ENCODE results near the gene SRBD1. TPM values are rescaled to one million over a fixed set of nuclear protein-coding genes. Genes with fewer than 3 reads are reported as not detected.
A peak's percentile ranks its signal among the peaks of the same experiment; 100 is the strongest.

SRBD1 gene
- total RNA-seq, 1 donor from 2014 or later: 18.0 TPM

DNA sequence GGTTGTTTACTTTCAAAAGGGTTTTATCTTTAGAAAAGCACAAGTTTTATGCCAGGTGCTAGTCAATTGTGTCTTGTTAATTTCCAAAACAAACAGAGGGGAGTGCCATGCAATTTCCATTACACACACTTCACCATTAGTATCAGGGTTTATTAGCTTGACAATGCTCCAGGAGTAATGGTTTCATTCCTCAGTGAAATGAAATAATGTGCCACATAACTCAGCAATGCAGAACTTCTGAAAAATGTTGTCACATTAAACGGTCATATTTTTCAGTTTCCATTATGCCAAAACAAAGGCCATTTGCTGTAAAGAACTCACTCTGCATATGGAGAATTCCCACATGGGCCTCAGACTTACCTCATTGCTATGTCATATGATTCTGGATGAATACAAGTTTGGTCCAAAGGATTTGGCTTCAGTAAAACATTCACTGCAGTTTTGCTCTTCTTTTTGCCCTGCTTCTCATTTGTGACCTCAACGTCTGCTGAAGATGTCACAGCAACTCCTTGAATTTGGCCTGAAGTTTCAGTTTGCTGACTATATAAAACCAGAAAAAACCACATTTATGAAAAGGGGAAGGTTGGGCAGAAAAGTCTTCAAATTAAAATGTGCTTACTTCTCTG lies 198.2 kb downstream of the SRBD1 start:
- DNase-seq: no peak

DNA sequence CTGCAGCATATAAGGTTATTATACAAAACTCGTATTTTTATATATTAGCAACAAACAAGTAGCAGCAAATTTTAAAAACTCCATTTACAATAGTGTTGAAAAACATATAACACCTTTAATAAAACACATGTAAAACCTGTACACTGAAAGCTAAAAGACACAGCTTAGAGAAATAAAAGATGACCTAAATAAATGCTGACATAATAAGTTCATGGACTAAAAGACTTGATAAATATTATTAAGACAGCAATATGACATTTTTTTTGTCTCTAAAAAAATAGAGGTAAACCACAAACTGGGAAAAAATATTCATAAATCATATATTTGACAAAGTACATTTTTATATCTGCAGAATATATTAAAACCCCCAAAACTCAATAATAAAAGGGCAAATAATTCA lies 201.4 kb downstream of the SRBD1 start:
- no peak for DNase-seq

- DNase-seq: no peak
Measured at GRCh38 chr2:45406621-45407020, 204.4 kb downstream of the SRBD1 start.

DNA sequence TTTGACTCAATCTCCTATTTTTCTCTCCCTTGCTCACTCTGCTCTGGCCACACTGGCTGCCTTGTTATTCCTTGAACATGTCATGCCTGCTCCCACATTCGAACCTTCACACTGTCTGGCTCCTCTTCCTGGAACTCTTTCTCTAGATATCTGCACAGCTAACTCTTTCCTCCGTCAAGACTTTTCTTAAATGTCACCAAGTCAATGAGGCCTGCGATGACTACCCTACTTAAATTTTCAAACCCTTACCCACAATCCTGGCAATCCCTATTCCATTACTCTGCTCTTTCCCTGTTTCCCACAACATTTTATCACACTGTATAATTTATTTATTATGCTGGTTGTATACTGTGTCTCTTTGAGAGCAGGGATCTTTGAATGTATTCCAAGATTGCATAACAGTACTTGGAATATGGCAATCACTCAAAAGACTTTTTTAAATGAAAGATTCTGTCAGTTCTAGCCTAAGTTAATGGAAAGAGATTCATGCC lies 206.2 kb downstream of the SRBD1 start:
- DNase-seq: no peak

GRCh38 chr2:45403036-45403435 lies 208.0 kb downstream of the SRBD1 start:
- no peak for DNase-seq

DNA sequence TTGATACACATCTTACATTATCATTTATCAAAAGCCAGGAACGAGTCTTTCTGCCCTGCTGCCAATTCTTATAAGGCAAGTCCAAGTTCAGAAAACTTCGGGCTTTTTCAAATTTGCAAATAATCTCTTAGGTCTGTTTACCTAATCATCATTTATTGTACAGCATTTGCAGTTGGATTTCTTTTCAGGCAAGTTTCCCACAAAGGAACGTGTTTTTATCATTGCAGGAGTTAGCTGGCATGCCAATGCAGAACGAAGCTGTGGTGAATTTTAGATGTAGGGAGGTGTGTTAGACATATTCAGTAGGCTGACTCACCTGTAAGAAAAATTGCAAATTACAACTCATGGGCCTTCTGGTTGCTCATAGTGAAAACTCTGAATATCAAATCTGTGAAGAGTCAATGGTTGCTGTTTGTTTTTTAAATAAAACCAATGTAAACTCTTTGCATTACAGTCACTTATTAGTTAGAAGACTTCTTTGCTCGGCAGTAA lies 209.6 kb downstream of the SRBD1 start:
- no peak for DNase-seq

DNA sequence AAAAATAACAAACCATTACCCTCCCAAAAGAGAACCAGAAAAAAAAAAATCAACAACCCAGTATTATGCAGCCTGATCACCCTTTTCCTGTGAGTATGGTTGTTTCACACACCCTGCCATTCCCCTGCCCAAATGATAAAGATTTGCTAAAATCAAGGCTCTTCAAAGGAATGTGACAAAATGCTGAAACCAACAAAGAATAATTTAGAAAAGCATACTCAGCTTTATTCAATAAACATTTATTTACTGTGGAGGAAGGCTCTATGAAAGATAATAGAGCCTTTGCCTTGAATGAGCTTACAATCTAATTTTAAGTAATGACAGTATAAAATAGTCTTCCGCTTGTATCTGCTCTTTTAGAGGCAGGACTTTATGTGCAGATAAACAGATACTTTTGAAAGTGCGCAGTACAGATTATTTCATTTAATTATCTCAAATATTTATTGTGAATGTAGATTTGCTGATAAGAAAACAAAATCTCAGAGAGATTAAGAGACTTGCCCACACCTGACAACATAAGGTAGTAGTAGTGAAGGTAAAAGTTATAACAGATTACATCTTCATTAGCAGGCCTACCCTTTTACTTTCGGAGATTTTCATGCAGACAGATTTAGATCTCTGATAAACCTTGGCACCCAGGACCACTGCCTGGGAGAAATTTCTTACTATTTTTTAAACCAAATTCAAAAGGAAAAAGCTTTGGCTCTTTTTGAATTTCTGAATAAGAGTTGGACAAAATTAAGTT lies 211.9 kb downstream of the SRBD1 start:
- DNase-seq: no peak

- DNase-seq: no peak
Measured at GRCh38 chr2:45397292-45397691, 213.8 kb downstream of the SRBD1 start.

DNA sequence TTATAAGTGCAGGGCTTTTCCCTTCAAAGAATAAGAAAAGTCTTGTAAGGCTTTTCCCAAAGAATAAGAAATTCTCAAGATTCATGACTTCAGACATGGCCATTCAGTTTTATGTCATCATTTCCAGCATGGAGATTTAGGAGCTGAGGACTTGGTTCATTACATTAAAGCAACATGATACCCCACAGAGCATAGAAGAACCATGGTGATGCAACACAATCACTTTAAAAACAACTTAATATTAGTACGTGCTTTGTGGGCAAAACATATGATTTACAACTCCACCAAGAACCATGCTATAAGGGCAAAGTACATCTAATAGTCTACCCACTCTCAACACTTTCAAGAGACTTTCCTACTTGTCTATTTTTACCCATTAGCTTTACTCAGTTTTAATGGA lies 214.4 kb downstream of the SRBD1 start:
- DNase-seq: no peak

- DNase-seq: no peak
Measured at GRCh38 chr2:45394842-45395241, 216.2 kb downstream of the SRBD1 start.

GRCh38 chr2:45394216-45394615 lies 216.9 kb downstream of the SRBD1 start:
- DNase-seq: peak; percentile 30

DNA sequence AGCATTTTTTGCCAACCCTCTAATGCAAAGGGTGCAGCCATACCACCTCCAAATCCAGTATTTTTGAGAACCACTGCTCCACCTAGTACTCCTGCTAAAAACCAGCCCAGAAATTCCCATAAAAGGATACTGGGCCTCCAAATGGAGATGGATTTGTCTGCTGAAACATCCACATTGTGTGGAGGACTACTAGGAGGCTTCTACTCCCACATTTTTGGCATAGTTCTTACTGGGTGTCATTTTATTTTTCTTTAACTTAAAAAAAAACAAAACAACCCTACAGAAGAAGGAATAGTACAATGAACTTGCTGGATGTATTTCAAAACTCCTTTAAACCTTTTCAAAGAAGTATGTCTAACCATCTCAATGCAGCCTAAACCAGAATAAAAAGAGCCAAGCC lies 219.2 kb downstream of the SRBD1 start:
- DNase-seq: no peak

GRCh38 chr2:45390861-45391260 lies 220.2 kb downstream of the SRBD1 start:
- DNase-seq: no peak

DNA sequence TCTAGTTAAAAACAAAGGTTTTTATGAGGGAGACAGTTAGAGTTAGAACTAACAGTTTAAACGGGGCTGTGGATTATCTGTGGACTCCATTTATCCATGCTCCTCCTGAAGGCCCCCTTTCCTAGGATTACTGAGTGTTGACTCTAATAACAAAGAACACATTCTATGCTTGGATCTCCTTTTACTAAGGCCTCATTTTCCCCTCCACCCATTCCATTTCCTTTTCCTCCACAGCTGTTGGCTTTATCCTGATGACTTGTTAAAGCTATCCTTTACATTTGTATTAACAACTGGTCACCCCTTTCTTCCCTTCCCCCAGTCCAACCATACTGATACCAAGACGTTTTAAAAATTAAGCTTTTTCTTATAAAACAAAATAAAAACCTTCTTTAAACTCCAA lies 220.6 kb downstream of the SRBD1 start:
- DNase-seq: peak; percentile 65

- no peak for DNase-seq
Measured at GRCh38 chr2:45388541-45389100, 222.4 kb downstream of the SRBD1 start.

GRCh38 chr2:45382744-45383143 lies 228.3 kb downstream of the SRBD1 start:
- peak; percentile 78 for DNase-seq

DNA sequence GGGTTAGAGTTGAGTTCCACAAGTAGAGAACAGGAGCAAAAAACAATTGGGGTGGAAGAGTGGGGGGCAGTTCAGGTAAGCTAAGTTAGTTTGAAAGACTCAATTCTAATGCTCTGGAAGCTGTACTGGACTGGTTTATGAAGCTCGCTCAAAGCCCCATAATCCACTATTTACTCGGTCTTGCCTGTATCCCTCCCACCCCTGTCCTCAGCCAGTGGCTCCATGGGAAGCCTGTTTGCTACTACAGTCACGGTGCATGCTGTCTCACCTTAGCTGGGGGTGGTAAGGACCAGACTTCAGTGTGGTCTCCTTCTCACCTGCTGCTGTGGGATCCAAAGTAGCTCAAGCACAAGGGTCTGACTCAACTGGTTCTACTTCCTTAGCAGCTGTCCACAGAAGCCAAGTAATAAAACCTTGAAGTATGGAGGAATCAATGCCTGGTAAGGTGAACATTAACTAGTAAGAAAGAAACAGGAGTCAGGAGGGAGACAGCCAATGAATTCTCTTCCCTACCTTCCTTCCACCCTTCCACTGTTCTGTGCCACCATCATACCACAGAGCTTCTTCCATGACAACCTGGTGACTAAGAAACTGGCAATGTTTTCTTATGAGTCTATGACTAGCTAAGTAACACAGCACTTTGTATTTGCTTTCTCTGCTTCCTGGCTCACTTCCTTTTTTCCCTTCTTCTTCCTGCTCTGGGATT lies 230.8 kb downstream of the SRBD1 start:
- DNase-seq: peak; percentile 33

GRCh38 chr2:45379399-45380087 lies 231.5 kb downstream of the SRBD1 start:
- DNase-seq: no peak

DNA sequence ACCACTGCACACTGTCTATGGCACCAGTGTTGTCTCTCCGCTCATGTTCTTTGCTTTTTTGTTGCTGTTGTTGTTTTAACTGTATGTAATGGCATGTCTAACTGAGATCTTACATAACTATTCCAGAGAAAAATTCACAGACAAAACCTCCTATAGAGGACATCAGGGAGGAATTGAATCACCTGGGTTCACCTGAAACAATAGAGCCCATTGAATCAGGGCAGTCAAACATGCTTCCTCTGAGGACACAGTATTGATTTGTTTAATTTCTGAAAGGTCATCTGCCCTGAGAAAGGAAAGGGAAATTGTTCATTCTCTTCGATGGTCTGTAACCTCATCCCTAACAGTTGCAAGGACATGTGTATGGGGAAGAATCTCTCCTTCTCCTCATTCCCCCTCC lies 237.5 kb downstream of the SRBD1 start:
- no peak for DNase-seq

GRCh38 chr2:45370369-45370768 lies 240.7 kb downstream of the SRBD1 start:
- no peak for DNase-seq

GRCh38 chr2:45368792-45369191 lies 242.3 kb downstream of the SRBD1 start:
- no peak for DNase-seq

- no peak for DNase-seq
Measured at GRCh38 chr2:45361666-45362065, 249.4 kb downstream of the SRBD1 start.

GRCh38 chr2:45354776-45355175 lies 256.3 kb downstream of the SRBD1 start:
- DNase-seq: no peak

Data from dermis blood vessel endothelial cell (primary cell).